Medulla oblongata (tissue), 1 donor: ENCODE data around the gene GAPVD1.
"Not testable (repeated sequence)": the region's sequence is repeated elsewhere in the genome, so short reads cannot be mapped to it uniquely, and the experiment has no call there.

Source experiments
- DNase-seq: peaks from one replicate; pipeline ENCODE4 v3.0.0-alpha.2; 2015; ENCODE audit errors: extremely low spot score

The GAPVD1 gene

GRCh38 chr9:125255781-125256391, 5.7 kb upstream of the GAPVD1 start:
- DNase-seq = no peak

- no peak for DNase-seq
Observed at GRCh38 chr9:125258160-125258785, 3.4 kb upstream of the GAPVD1 start.

GRCh38 chr9:125258832-125259534, 2.6 kb upstream of the GAPVD1 start:
- DNase-seq = peak; percentile 58

GRCh38 chr9:125260561-125260960, 1.1 kb upstream of the GAPVD1 start:
- DNase-seq = no peak

GRCh38 chr9:125262294-125262991, 817 bp downstream of the GAPVD1 start:
- DNase-seq = no peak

- DNase-seq = not testable (repeated sequence)
Observed at GRCh38 chr9:125264068-125264467, 2.4 kb downstream of the GAPVD1 start.

- no peak for DNase-seq
Observed at GRCh38 chr9:125268394-125269013, 6.9 kb downstream of the GAPVD1 start.

- no peak for DNase-seq
Observed at GRCh38 chr9:125269014-125269397, 7.4 kb downstream of the GAPVD1 start.

GRCh38 chr9:125271081-125271480, 9.5 kb downstream of the GAPVD1 start:
- DNase-seq = no peak

GRCh38 chr9:125272697-125273096, 11.1 kb downstream of the GAPVD1 start:
- DNase-seq = peak; percentile 39

- DNase-seq = no peak
Observed at GRCh38 chr9:125276771-125277170, 15.1 kb downstream of the GAPVD1 start.

GRCh38 chr9:125277411-125277810, 15.8 kb downstream of the GAPVD1 start:
- DNase-seq = no peak

- DNase-seq = no peak
Observed at GRCh38 chr9:125280945-125281344, 19.3 kb downstream of the GAPVD1 start.

GRCh38 chr9:125284855-125285254, 23.2 kb downstream of the GAPVD1 start:
- no peak for DNase-seq

GRCh38 chr9:125286935-125287433, 25.4 kb downstream of the GAPVD1 start:
- not testable (repeated sequence) for DNase-seq

- no peak for DNase-seq
Observed at GRCh38 chr9:125293134-125293533, 31.5 kb downstream of the GAPVD1 start.

GRCh38 chr9:125295657-125296056, 34.0 kb downstream of the GAPVD1 start:
- no peak for DNase-seq

- DNase-seq = no peak
Observed at GRCh38 chr9:125296843-125297372, 35.3 kb downstream of the GAPVD1 start.

- no peak for DNase-seq
Observed at GRCh38 chr9:125297917-125298316, 36.3 kb downstream of the GAPVD1 start.

GRCh38 chr9:125302241-125302640, 40.6 kb downstream of the GAPVD1 start:
- DNase-seq = no peak

GRCh38 chr9:125304273-125304672, 42.6 kb downstream of the GAPVD1 start:
- no peak for DNase-seq

- no peak for DNase-seq
Observed at GRCh38 chr9:125312411-125312810, 50.8 kb downstream of the GAPVD1 start.
